SK-N-SH (cell line): ENCODE data around the gene MAP2K7. TPM values are rescaled to one million over a fixed set of nuclear protein-coding genes. Genes with fewer than 3 reads are reported as not detected.
A peak's percentile ranks its signal among the peaks of the same experiment; 100 is the strongest.

Experiments
- CTCF ChIA-PET: fragments of 300-600, 350-600 bp; formaldehyde crosslinking; extraction: SDS; loops from one replicate; lab custom pipeline; 2021; lab: Yijun Ruan, JAX
- POLR2A ChIA-PET: fragments of 350-600 bp; sonication (Branson Sonifier 250); formaldehyde crosslinking; extraction: SDS; loops from one replicate; lab custom pipeline; 2020; ENCODE audit warnings: antibody characterized with exemption, inconsistent platforms; lab: Yijun Ruan, JAX
- DNase-seq: peaks from one replicate; pipeline ENCODE4 v3.0.0; 2012
- H2AFZ ChIP-seq: fragments of 200-600 bp; sonication (generic); 2 replicates; pipeline ENCODE4 v1.8.1; 2016; ENCODE audit warnings: antibody characterized with exemption, mild to moderate bottlenecking, low read depth
- H3F3A ChIP-seq: fragments of 200-600 bp; sonication (generic); replicated peaks from 2 replicates; pipeline ENCODE3; 2016; ENCODE audit warnings: antibody characterized with exemption, mild to moderate bottlenecking; ENCODE audit not compliant: insufficient read depth
- H3K27ac ChIP-seq, 2 experiments: fragments of 200-500 bp in 1 of 2; fragments of 200-600 bp in 1 of 2; sonication (Bioruptor generic) in 1 of 2; sonication (generic), shearing (Covaris generic) in 1 of 2; 2 replicates each; pipeline versions ENCODE4 v1.5.1 to v1.6.1; 2014 to 2016; ENCODE audit warnings: low read depth in 2 of 2, inconsistent platforms in 1 of 2, low read length in 1 of 2, mild to moderate bottlenecking in 1 of 2, mixed read lengths in 1 of 2
- H3K27me3 ChIP-seq: fragments of 200-600 bp; sonication (generic), shearing (Covaris generic); 2 replicates; pipeline ENCODE4 v1.6.1; 2016; ENCODE audit warnings: mixed run types; ENCODE audit not compliant: insufficient read depth
- H3K36me3 ChIP-seq, 2 experiments: fragments of 200-500 bp in 1 of 2; fragments of 200-600 bp in 1 of 2; sonication (Bioruptor generic) in 1 of 2; sonication (generic) in 1 of 2; replicated peaks in 1 of 2; 2 replicates each; pipeline versions ENCODE3 to v1.5.1; 2014 to 2016; ENCODE audit warnings: low read length in 1 of 2, mild to moderate bottlenecking in 1 of 2; ENCODE audit not compliant: insufficient read depth in 2 of 2, control insufficient read depth in 1 of 2
- H3K4me1 ChIP-seq, 2 experiments: fragments of 200-500 bp in 1 of 2; fragments of 200-600 bp in 1 of 2; sonication (Bioruptor generic) in 1 of 2; sonication (generic), shearing (Covaris generic) in 1 of 2; 2 replicates each; pipeline versions ENCODE4 v1.5.1 to v1.6.1; 2014 to 2016; ENCODE audit warnings: low read depth in 1 of 2, low read length in 1 of 2, mixed run types in 1 of 2; ENCODE audit not compliant: insufficient read depth in 2 of 2, control insufficient read depth in 1 of 2
- H3K4me2 ChIP-seq: fragments of 200-600 bp; sonication (generic), shearing (Covaris generic); 2 replicates; pipeline ENCODE4 v1.6.1; 2017; ENCODE audit warnings: mixed run types
- H3K4me3 ChIP-seq, 2 experiments: fragments of 200-500 bp in 1 of 2; fragments of 200-600 bp in 1 of 2; sonication (Bioruptor generic) in 1 of 2; sonication (generic), shearing (Covaris generic) in 1 of 2; 2 replicates each; pipeline versions ENCODE4 v1.5.1 to v1.8.1; 2014 to 2016; ENCODE audit warnings: low read depth in 2 of 2, inconsistent platforms in 1 of 2, low read length in 1 of 2, mild to moderate bottlenecking in 1 of 2, mixed read lengths in 1 of 2, moderate library complexity in 1 of 2
- H3K79me2 ChIP-seq: fragments of 200-600 bp; sonication (generic); 2 replicates; pipeline ENCODE4 v1.8.1; 2017; ENCODE audit warnings: mild to moderate bottlenecking; ENCODE audit not compliant: insufficient read depth
- H3K9ac ChIP-seq: fragments of 200-600 bp; sonication (generic); 2 replicates; pipeline ENCODE4 v1.6.1; 2017; ENCODE audit warnings: mixed run types
- H3K9me2 ChIP-seq: fragments of 200-600 bp; sonication (generic); 2 replicates; pipeline ENCODE4 v1.6.1; 2017; ENCODE audit warnings: mixed run types
- H3K9me3 ChIP-seq: fragments of 200-600 bp; sonication (generic); 2 replicates; pipeline ENCODE4 v1.6.1; 2017; ENCODE audit warnings: mixed run types, mild to moderate bottlenecking, moderate library complexity
- H4K20me1 ChIP-seq: fragments of 200-600 bp; sonication (generic); 2 replicates; pipeline ENCODE4 v1.6.1; 2017; ENCODE audit warnings: mild to moderate bottlenecking, mixed run types; ENCODE audit not compliant: insufficient read depth
- CHD2 ChIP-seq: fragments of 150-350 bp; IDR thresholded peaks from 2 replicates; pipeline ENCODE4 v1.6.1; 2018; ENCODE audit warnings: low read length; ENCODE audit not compliant: partially characterized antibody
- ELF1 ChIP-seq: IDR thresholded peaks from 2 replicates; pipeline ENCODE4 v1.4.0; 2012
- EP300 ChIP-seq, 2 experiments: IDR thresholded peaks; 2 replicates each; pipeline versions ENCODE4 v1.4.0 to v1.6.1; 2012; ENCODE audit warnings: borderline replicate concordance in 1 of 2, low read depth in 1 of 2, low read length in 1 of 2
- EZH2phosphoT487 ChIP-seq: fragments of 200-600 bp; sonication (generic); IDR thresholded peaks from 2 replicates; pipeline ENCODE4 v1.6.1; 2017; ENCODE audit warnings: low read depth, mixed run types, mild to moderate bottlenecking, antibody characterized with exemption, moderate library complexity, borderline replicate concordance
- FOXJ3 ChIP-seq: sonication (generic); formaldehyde crosslinking; IDR thresholded peaks from 2 replicates; pipeline ENCODE4 v1.5.1; 2020; ENCODE audit warnings: mild to moderate bottlenecking, missing genetic modification reagents
- FOXM1 ChIP-seq: IDR thresholded peaks from 2 replicates; pipeline ENCODE4 v1.4.0; 2012; ENCODE audit warnings: low read depth, mild to moderate bottlenecking
- GABPA ChIP-seq: IDR thresholded peaks from 2 replicates; pipeline ENCODE4 v1.4.0; 2012; ENCODE audit warnings: low read depth, mild to moderate bottlenecking
- GATA2 ChIP-seq: sonication (generic); formaldehyde crosslinking; IDR thresholded peaks from 2 replicates; pipeline ENCODE4 v1.5.0; 2020; ENCODE audit warnings: mild to moderate bottlenecking, missing genetic modification reagents
- MEF2A ChIP-seq: IDR thresholded peaks from 2 replicates; pipeline ENCODE4 v1.4.0; 2012; ENCODE audit warnings: low read depth, borderline replicate concordance
- NFIC ChIP-seq: IDR thresholded peaks from 2 replicates; pipeline ENCODE4 v1.4.0; 2012; ENCODE audit warnings: borderline replicate concordance
- RAD21 ChIP-seq: IDR thresholded peaks from 2 replicates; pipeline ENCODE4 v1.6.1; 2012; ENCODE audit warnings: mild to moderate bottlenecking, low read length
- RCOR1 ChIP-seq: fragments of 150-350 bp; IDR thresholded peaks from 2 replicates; pipeline ENCODE4 v1.6.1; 2017; ENCODE audit warnings: antibody characterized with exemption, low read length
- RXRA ChIP-seq: IDR thresholded peaks from 2 replicates; pipeline ENCODE4 v1.4.0; 2012; ENCODE audit warnings: low read depth, mild to moderate bottlenecking, borderline replicate concordance
- SIN3A ChIP-seq: IDR thresholded peaks from 2 replicates; pipeline ENCODE4 v1.6.1; 2012; ENCODE audit warnings: low read depth, mild to moderate bottlenecking, low read length, moderate library complexity, borderline replicate concordance
- SMC3 ChIP-seq: IDR thresholded peaks from 2 replicates; pipeline ENCODE4 v1.6.1; 2012; ENCODE audit warnings: low read depth, low read length, improper control_type of control experiment
- TCF12 ChIP-seq: IDR thresholded peaks from 2 replicates; pipeline ENCODE4 v1.4.0; 2012
- YY1 ChIP-seq: IDR thresholded peaks from 2 replicates; pipeline ENCODE4 v1.4.0; 2012; ENCODE audit warnings: low read depth, mild to moderate bottlenecking
- whole genome bisulfite sequencing: methylation state at CpG from one replicate; pipeline ENCODE4 v1.1.6; 2017; ENCODE audit warnings: low lambda C conversion rate; 5-methylcytosine and 5-hydroxymethylcytosine counted together
- polyA plus RNA-seq, 3 experiments: library from polyadenylated mRNA; depleted of rRNA; stranded (reverse); fragments of >200 nt; gene quantifications; 2 replicates each; pipeline ENCODE4 v1.2.3, GENCODE V29; 2012
- TF ChIP-seq, protein P1 (sequence below): IDR thresholded peaks from 2 replicates; pipeline ENCODE4 v1.6.1; 2012; ENCODE audit warnings: mild to moderate bottlenecking, low read depth, low read length, moderate library complexity
- TF ChIP-seq, protein P2 (sequence below): fragments of 150-350 bp; IDR thresholded peaks from 2 replicates; pipeline ENCODE4 v1.6.1; 2017; ENCODE audit warnings: antibody characterized with exemption, low read length, low read depth, borderline replicate concordance
- TF ChIP-seq, protein P3 (sequence below): IDR thresholded peaks from 2 replicates; pipeline ENCODE4 v1.4.0; 2012; ENCODE audit warnings: low read depth, borderline replicate concordance
- TF ChIP-seq, protein P4 (sequence below): IDR thresholded peaks from 2 replicates; pipeline ENCODE4 v1.4.0; 2012; ENCODE audit warnings: low read depth, borderline replicate concordance

MAP2K7 gene
- polyA plus RNA-seq, 1 of the 3 experiments (the other 2 are of a cell fraction): 13.0 TPM

DNA sequence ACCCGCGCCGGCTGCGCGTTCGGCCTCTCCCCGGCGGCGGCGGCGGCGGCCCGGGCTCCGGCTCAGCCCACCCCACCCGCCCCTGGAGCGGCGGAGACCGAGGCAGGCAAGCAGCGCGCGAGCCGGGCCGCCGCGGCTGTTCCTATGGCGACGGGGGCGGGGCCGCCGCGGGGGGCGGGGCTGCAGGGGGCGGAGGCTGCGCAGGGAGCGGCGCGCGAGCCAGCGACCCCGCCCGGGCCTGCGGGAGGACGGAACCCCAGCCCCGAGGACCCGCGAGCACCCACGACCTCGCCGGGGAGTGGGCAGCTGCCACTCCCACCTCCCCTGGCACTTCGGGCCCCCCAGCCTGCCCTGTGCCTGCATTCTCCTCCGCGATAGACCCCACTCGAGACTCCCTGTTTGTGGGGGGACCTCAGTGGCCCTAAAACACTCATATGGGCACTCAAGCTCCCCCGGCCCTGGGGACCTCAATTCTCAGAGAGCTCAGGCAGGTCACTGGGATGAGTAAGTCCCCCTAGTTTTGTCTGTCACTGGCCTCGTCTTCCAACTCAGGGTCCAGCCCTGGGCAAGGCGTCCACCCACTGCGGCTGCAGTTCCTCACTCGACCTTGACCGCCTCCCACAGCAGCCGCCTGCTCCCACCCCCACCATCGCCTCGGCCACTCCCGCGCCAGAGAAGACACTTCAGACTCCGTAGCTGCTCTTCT, 22.5 kb downstream of the MAP2K7 start, which contains the start of gene CTXN1 (continued):
- TF ChIP-seq NFIC (no peak), EP300 (IDR thresholded peaks at IDR 0.05; ENCODE audit: borderline replicate concordance in 1 of 2, low read depth in 1 of 2, low read length in 1 of 2) (no peak), ELF1 (no peak), SIN3A (no peak), YY1 (no peak), RCOR1 (no peak)
- TF ChIP-seq, protein P1, sequence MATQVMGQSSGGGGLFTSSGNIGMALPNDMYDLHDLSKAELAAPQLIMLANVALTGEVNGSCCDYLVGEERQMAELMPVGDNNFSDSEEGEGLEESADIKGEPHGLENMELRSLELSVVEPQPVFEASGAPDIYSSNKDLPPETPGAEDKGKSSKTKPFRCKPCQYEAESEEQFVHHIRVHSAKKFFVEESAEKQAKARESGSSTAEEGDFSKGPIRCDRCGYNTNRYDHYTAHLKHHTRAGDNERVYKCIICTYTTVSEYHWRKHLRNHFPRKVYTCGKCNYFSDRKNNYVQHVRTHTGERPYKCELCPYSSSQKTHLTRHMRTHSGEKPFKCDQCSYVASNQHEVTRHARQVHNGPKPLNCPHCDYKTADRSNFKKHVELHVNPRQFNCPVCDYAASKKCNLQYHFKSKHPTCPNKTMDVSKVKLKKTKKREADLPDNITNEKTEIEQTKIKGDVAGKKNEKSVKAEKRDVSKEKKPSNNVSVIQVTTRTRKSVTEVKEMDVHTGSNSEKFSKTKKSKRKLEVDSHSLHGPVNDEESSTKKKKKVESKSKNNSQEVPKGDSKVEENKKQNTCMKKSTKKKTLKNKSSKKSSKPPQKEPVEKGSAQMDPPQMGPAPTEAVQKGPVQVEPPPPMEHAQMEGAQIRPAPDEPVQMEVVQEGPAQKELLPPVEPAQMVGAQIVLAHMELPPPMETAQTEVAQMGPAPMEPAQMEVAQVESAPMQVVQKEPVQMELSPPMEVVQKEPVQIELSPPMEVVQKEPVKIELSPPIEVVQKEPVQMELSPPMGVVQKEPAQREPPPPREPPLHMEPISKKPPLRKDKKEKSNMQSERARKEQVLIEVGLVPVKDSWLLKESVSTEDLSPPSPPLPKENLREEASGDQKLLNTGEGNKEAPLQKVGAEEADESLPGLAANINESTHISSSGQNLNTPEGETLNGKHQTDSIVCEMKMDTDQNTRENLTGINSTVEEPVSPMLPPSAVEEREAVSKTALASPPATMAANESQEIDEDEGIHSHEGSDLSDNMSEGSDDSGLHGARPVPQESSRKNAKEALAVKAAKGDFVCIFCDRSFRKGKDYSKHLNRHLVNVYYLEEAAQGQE: no peak

DNA sequence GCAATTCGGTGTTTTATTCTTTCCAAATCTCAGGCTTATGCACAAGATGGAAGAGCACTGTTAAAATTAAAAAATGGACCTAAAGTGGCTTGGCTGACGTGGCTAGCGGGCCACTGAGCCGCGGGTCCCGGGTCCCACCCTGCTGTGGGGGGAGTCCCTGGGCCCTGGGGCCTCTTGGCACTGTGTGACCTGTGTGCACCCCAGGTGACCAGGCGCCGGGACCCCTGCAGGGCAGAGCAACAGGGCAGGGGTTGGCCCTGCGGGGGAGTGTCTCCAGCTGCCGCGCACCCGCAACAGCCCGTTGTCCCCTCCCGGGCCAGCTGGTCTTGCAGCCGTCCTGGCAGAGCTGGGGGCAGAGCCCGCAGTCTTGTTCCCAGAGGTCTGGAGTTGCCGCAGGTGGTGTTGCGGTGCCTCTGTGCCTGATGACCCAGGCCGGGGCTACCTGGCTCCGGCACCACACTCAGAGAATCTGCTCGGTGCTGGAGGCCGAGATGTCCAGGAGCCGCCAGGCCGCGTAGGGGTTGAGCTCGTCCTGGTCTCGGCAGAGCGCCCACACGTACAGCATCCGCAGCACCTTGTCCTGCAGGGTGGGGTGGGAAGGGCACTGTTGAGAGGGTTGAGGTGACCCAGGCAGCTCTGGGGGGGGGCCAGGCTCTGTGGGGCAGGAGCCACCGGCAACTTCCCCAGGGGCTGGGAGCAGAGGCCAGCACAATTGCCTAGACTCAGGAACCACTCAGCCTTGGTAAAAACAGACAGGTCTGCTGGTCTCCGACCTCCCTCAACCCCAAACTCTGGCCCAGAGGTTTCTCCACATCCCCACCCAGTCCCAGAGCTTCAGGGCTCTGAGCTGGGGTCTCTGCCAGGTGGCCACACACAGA, 23.3 kb downstream of the MAP2K7 start:
- Histone ChIP-seq H4K20me1 (peaks cover 29% of the 10 kb centered on the region), H3K27me3 (no peaks in the 10 kb centered on the region), H3K36me3 (peaks cover 11 to 29% of the 10 kb centered on the region in 2 experiments), H3K9me2 (no peaks in the 10 kb centered on the region), H3F3A (peaks cover 37% of the 10 kb centered on the region), H3K4me3 (no peak overlapping the region; a peak in 1 of 4 replicates), H3K9me3 (no peaks in the 10 kb centered on the region), H3K27ac (peak overlapping the region; percentile 91 to 99; a peak in 2 of 4 replicates), H2AFZ (no peak overlapping the region; the same call in 1 of the 2 replicates), H3K79me2 (peaks cover 14% of the 10 kb centered on the region; the same call in 1 of the 2 replicates), H3K4me1 (peaks cover 39 to 52% of the 10 kb centered on the region in 2 experiments), H3K9ac (0 out of 2 replicates have a peak overlapping the region, but pooled peaks have one; percentile 52), H3K4me2 (peak overlapping the region; percentile 90)
- ChIA-PET CTCF (interaction anchor here (1.3 to 6.7 kb wide), 5 partner anchors 9 to 74 kb away, joined by 3 to 69 read pairs (median 8); partner anchors contain the start of gene TIMM44), POLR2A (interaction anchor here (0.6 to 1.0 kb wide), 2 partner anchors 17 to 173 kb away, joined by 5 to 6 read pairs; partner anchors contain the start of gene TIMM44)
- TF ChIP-seq FOXJ3: no peak
- no peak for TF ChIP-seq MEF2A
- TF ChIP-seq GABPA: no peak
- TF ChIP-seq, protein P2, sequence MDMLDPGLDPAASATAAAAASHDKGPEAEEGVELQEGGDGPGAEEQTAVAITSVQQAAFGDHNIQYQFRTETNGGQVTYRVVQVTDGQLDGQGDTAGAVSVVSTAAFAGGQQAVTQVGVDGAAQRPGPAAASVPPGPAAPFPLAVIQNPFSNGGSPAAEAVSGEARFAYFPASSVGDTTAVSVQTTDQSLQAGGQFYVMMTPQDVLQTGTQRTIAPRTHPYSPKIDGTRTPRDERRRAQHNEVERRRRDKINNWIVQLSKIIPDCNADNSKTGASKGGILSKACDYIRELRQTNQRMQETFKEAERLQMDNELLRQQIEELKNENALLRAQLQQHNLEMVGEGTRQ: no peak
- no peak for TF ChIP-seq CHD2
- no peak for TF ChIP-seq GATA2 (CRISPR knock-in tag)
- no peak for TF ChIP-seq EZH2phosphoT487
- TF ChIP-seq SMC3: no peak
- TF ChIP-seq RCOR1: no peak
- TF ChIP-seq TCF12: no peak
- TF ChIP-seq, protein P3, sequence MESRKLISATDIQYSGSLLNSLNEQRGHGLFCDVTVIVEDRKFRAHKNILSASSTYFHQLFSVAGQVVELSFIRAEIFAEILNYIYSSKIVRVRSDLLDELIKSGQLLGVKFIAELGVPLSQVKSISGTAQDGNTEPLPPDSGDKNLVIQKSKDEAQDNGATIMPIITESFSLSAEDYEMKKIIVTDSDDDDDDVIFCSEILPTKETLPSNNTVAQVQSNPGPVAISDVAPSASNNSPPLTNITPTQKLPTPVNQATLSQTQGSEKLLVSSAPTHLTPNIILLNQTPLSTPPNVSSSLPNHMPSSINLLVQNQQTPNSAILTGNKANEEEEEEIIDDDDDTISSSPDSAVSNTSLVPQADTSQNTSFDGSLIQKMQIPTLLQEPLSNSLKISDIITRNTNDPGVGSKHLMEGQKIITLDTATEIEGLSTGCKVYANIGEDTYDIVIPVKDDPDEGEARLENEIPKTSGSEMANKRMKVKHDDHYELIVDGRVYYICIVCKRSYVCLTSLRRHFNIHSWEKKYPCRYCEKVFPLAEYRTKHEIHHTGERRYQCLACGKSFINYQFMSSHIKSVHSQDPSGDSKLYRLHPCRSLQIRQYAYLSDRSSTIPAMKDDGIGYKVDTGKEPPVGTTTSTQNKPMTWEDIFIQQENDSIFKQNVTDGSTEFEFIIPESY: no peak
- TF ChIP-seq NFIC: no peak
- TF ChIP-seq RXRA: no peak
- TF ChIP-seq EP300 (IDR thresholded peaks at IDR 0.05; ENCODE audit: borderline replicate concordance in 1 of 2, low read depth in 1 of 2, low read length in 1 of 2): no peak
- TF ChIP-seq FOXM1: no peak
- TF ChIP-seq SIN3A: no peak
- no peak for TF ChIP-seq RAD21
- TF ChIP-seq, protein P4, sequence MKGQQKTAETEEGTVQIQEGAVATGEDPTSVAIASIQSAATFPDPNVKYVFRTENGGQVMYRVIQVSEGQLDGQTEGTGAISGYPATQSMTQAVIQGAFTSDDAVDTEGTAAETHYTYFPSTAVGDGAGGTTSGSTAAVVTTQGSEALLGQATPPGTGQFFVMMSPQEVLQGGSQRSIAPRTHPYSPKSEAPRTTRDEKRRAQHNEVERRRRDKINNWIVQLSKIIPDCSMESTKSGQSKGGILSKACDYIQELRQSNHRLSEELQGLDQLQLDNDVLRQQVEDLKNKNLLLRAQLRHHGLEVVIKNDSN: no peak
- DNase-seq: peak; percentile 36
- WGBS: 74% methylated on average over 14 of the region's 32 CpGs
